GM12878 (cell line): Measurements from ENCODE around the gene FNIP1. TPM values are rescaled to one million over a fixed set of nuclear protein-coding genes. Genes with fewer than 3 reads are reported as not detected.

ENCODE experiments used
- ATAC-seq: fragments of 200-7000 bp; cut with Tn5 transposase; 3 replicates; pipeline ENCODE4 v1.9.1; 2020; ENCODE audit warnings: mild to moderate bottlenecking, moderate library complexity
- BruUV-seq: library from RNA; stranded (reverse); fragments of 400-500 nt; replicated peaks from 2 replicates; lab custom pipeline; 2021; lab: Mats Ljungman, UMichigan
- CTCF ChIA-PET: fragments of 300-600 bp; sonication (Branson Sonifier 250); formaldehyde crosslinking; extraction: SDS; loops from one replicate; lab custom pipeline; 2021; ENCODE audit warnings: inconsistent platforms; lab: Yijun Ruan, JAX
- POLR2A ChIA-PET: fragments of 350-600 bp; formaldehyde crosslinking; extraction: SDS; loops from one replicate; lab custom pipeline; 2021; ENCODE audit warnings: inconsistent platforms; lab: Charles Lee
- RAD21 ChIA-PET: fragments of 300-600 bp; sonication (Branson Sonifier 250); formaldehyde crosslinking; loops from one replicate; lab custom pipeline; 2023; ENCODE audit warnings: antibody characterized with exemption; ENCODE audit not compliant: unreplicated experiment; lab: Charles Lee
- SMC1A ChIA-PET: fragments of 300-600 bp; sonication (Branson Sonifier 250); formaldehyde crosslinking; loops from one replicate; lab custom pipeline; 2023; ENCODE audit not compliant: unreplicated experiment, uncharacterized antibody; lab: Charles Lee
- DNase-seq: peaks from one replicate; pipeline ENCODE4 v3.0.0-alpha.2; 2011; ENCODE audit warnings: low read depth, low spot score
- FAIRE-seq: peaks from 3 replicates; lab custom pipeline; 2011; peaks lifted over from hg19 to GRCh38; lab: Jason Lieb, UNC
- H2AFZ ChIP-seq: 2 replicates; pipeline ENCODE4 v1.6.0; 2011; ENCODE audit warnings: low read depth, low read length, control low read depth; ENCODE audit not compliant: control insufficient read depth
- H3K27ac ChIP-seq: 2 replicates; pipeline ENCODE4 v1.5.1; 2011; ENCODE audit warnings: control low read depth; ENCODE audit not compliant: control insufficient read depth, insufficient read depth
- H3K27me3 ChIP-seq, 2 experiments: replicated peaks in 1 of 2; 2 replicates each; pipeline versions ENCODE4 v1.6.0 to v1.6.1; 2011; ENCODE audit warnings: low read length in 1 of 2; ENCODE audit not compliant: control insufficient read depth in 2 of 2, insufficient read depth in 2 of 2
- H3K36me3 ChIP-seq, 2 experiments: 2 replicates each; pipeline ENCODE4 v1.5.1; 2011; ENCODE audit warnings: low read length in 1 of 2; ENCODE audit not compliant: control insufficient read depth in 2 of 2, insufficient read depth in 2 of 2
- H3K4me1 ChIP-seq: 2 replicates; pipeline ENCODE4 v1.6.1; 2011; ENCODE audit warnings: mild to moderate bottlenecking, low read length, moderate library complexity, mixed read lengths; ENCODE audit not compliant: control insufficient read depth, insufficient read depth
- H3K4me2 ChIP-seq: 2 replicates; pipeline ENCODE4 v1.6.0; 2011; ENCODE audit warnings: control low read depth; ENCODE audit not compliant: control insufficient read depth, insufficient read depth
- H3K4me3 ChIP-seq: fragments of 200-600 bp; sonication (generic); 2 replicates; pipeline ENCODE4 v1.5.1; 2016
- H3K79me2 ChIP-seq: 2 replicates; pipeline ENCODE4 v1.6.0; 2011; ENCODE audit warnings: low read length; ENCODE audit not compliant: control insufficient read depth, insufficient read depth
- H3K9ac ChIP-seq: 2 replicates; pipeline ENCODE4 v1.8.0; 2011; ENCODE audit warnings: low read length, control low read depth, mixed read lengths; ENCODE audit not compliant: control insufficient read depth, insufficient read depth
- H3K9me3 ChIP-seq: replicated peaks from 3 replicates; pipeline ENCODE4 v1.5.1; 2011; ENCODE audit warnings: mild to moderate bottlenecking, low read length; ENCODE audit not compliant: control insufficient read depth, insufficient read depth
- H4K20me1 ChIP-seq: 2 replicates; pipeline ENCODE4 v1.6.0; 2011; ENCODE audit not compliant: control insufficient read depth, insufficient read depth
- CBFB ChIP-seq: IDR thresholded peaks from 2 replicates; pipeline ENCODE4 v1.6.1; 2016; ENCODE audit warnings: antibody characterized with exemption, low read depth
- KLF5 ChIP-seq: fragments of 450-650 bp; IDR thresholded peaks from 2 replicates; pipeline ENCODE4 v1.6.1; 2014; ENCODE audit warnings: mild to moderate bottlenecking; ENCODE audit not compliant: partially characterized antibody
- NR2C1 ChIP-seq: fragments of 450-650 bp; IDR thresholded peaks from 2 replicates; pipeline ENCODE4 v1.6.1; 2017; ENCODE audit warnings: antibody characterized with exemption, mild to moderate bottlenecking, moderate library complexity
- NR2F1 ChIP-seq: fragments of 450-650 bp; conservative IDR thresholded peaks from 2 replicates; pipeline ENCODE4 v1.6.1; 2017; ENCODE audit warnings: mild to moderate bottlenecking
- NRF1 ChIP-seq: conservative IDR thresholded peaks from 2 replicates; pipeline ENCODE4 v1.6.1; 2011; ENCODE audit warnings: mild to moderate bottlenecking, low read depth, low read length, improper control_type of control experiment
- PAX8 ChIP-seq: fragments of 450-650 bp; IDR thresholded peaks from 2 replicates; pipeline ENCODE4 v1.6.1; 2017; ENCODE audit warnings: mild to moderate bottlenecking, moderate library complexity
- RAD21 ChIP-seq: IDR thresholded peaks from 2 replicates; pipeline ENCODE4 v1.6.1; 2011; ENCODE audit warnings: mild to moderate bottlenecking, low read depth, low read length, moderate library complexity; ENCODE audit not compliant: insufficient read depth
- RB1 ChIP-seq: fragments of 450-650 bp; formaldehyde crosslinking; IDR thresholded peaks from 2 replicates; pipeline ENCODE4 v1.6.1; 2017; ENCODE audit warnings: mild to moderate bottlenecking, borderline replicate concordance
- WGBS: methylation state at CpG from one replicate; pipeline ENCODE4 v1.1.6; 2016; ENCODE audit warnings: low lambda C conversion rate; ENCODE audit not compliant: insufficient replicate concordance, insufficient coverage; ENCODE audit errors: missing lambda C conversion rate; 5-methylcytosine and 5-hydroxymethylcytosine counted together
- in situ Hi-C: fragments of 300-500 bp; cut with MboI; formaldehyde crosslinking; loops from 9 replicates; pipeline ENCODE4 v1.14.3; 2018; ENCODE audit warnings: mixed read lengths
- intact Hi-C: fragments of 100-400 bp; cut with micrococcal nuclease; formaldehyde crosslinking; loops from one replicate; pipeline ENCODE4 v1.14.2; 2022; ENCODE audit not compliant: unreplicated experiment
- polyA plus RNA-seq, 11 experiments: library from polyadenylated mRNA; depleted of rRNA in 4 of 11; unstranded in 6 of 11; stranded (reverse) in 5 of 11; fragments of >200 nt; fragmentation: Nextera tagmentation in 4 of 11; fragmentation: Illumina TruSeq in 1 of 11; extraction: Ambion mirVana in 4 of 11; extraction: Trizol in 1 of 11; gene quantifications; 1 replicate in 1 of 11; 2 replicates in 10 of 11; pipeline versions ENCODE4 v1.2.1 to v1.2.3, GENCODE V29; 2011 to 2016; ENCODE audit warnings: inconsistent platforms in 2 of 11, missing spikeins in 2 of 11, low read depth in 1 of 11
- total RNA-seq, 4 experiments: library from RNA; depleted of rRNA in 3 of 4; stranded (reverse); fragments of >200 nt in 3 of 4; fragmentation: Illumina TruSeq in 1 of 4; extraction: Trizol in 1 of 4; gene quantifications; 2 replicates each; pipeline versions ENCODE4 v1.2.1 to v1.2.3, GENCODE V29; 2013 to 2021
- TF ChIP-seq, protein P1 (sequence below): fragments of 450-650 bp; IDR thresholded peaks from 2 replicates; pipeline ENCODE4 v1.6.1; 2017; ENCODE audit warnings: low read depth, mild to moderate bottlenecking, moderate library complexity
- TF ChIP-seq, protein P2 (sequence below): fragments of 450-650 bp; IDR thresholded peaks from 2 replicates; pipeline ENCODE4 v1.6.1; 2017; ENCODE audit warnings: mild to moderate bottlenecking, moderate library complexity

Gene FNIP1
- total and polyA plus RNA-seq, 10 of the 15 experiments (the other 5 are each of a cell fraction or from before 2014, with no cell fraction given): 4.3 to 18.0 (median 14.0) TPM

DNA sequence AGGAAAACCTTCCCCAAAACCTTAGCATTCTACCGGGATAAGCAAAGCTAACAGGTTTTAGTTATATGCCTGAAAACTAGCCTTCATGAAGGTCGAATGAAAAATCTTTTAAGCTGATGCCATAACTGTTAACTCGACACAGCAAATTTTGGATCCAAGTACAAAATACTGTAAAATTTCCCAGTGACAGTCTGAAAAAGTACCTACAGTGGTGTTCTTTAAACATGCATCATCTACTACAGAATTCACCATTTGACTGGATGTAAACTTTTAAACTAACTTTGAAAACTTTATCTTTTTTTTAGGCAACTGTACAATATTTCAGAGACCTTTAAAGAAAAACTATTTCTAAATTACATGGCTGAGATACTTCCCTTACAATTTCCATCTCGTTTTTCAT, 162.6 kb downstream of the FNIP1 start:
- in situ Hi-C loops (no loop called here), intact Hi-C loops (no loop called here)
- Histone ChIP-seq H4K20me1 (no peaks in the 10 kb centered on the region), H3K9me3 (no peaks in the 10 kb centered on the region), H3K27ac (peak overlapping the region; percentile 95), H3K4me1 (peaks cover 19% of the 10 kb centered on the region), H3K36me3 (no peaks in the 10 kb centered on the region), H2AFZ (no peak overlapping the region), H3K9ac (peak overlapping the region; percentile 92), H3K4me3 (peak overlapping the region; percentile 93), H3K4me2 (peak overlapping the region; percentile 60), H3K27me3 (no peaks in the 10 kb centered on the region), H3K79me2 (peaks cover 58% of the 10 kb centered on the region)
- RAD21 ChIA-PET: no interaction called here
- DNase-seq (no peak), FAIRE-seq (no peak), ATAC-seq (no peak)
- POLR2A ChIA-PET: interaction anchor here (0.5 to 1.6 kb wide), 4 partner anchors 21 to 582 kb away, joined by 3 to 5 read pairs (median 4); no protein-coding TSS in a partner anchor
- no TSS peak for BruUV-seq
- SMC1A ChIA-PET: interaction anchor here (1.0 to 1.7 kb wide), 4 partner anchors 10 to 39 kb away, joined by 3 to 7 read pairs (median 4); no protein-coding TSS in a partner anchor
- TF ChIP-seq CBFB (0 out of 2 replicates have a peak, but pooled peaks have one; percentile 31), RAD21 (no peak)
- TF ChIP-seq, protein P1, sequence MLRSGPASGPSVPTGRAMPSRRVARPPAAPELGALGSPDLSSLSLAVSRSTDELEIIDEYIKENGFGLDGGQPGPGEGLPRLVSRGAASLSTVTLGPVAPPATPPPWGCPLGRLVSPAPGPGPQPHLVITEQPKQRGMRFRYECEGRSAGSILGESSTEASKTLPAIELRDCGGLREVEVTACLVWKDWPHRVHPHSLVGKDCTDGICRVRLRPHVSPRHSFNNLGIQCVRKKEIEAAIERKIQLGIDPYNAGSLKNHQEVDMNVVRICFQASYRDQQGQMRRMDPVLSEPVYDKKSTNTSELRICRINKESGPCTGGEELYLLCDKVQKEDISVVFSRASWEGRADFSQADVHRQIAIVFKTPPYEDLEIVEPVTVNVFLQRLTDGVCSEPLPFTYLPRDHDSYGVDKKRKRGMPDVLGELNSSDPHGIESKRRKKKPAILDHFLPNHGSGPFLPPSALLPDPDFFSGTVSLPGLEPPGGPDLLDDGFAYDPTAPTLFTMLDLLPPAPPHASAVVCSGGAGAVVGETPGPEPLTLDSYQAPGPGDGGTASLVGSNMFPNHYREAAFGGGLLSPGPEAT: no peak
- 1% methylated on average over 4 of the region's 4 CpGs for WGBS
- CTCF ChIA-PET: interaction anchor here (1.1 kb wide), 1 partner anchor 13 kb away, joined by 4 read pairs; no protein-coding TSS in a partner anchor

DNA sequence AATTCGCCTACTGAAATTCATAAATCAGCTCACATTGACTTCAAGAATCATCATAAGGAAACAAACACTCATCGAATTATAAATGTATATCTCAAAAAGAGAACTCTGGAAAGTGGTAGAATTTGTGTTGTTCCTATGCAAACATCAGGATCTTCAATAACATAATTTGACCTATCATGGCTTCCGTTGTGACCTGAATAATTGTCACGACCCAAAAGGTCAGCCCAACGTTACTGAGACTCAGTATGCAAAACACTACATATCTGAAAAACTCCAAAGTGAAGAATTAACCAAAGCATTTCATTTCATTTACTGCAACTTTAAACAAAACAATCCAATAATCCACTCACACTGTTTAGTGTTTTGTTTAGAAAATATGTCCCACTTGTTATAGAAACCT, 163.0 kb downstream of the FNIP1 start:
- no peaks in the 10 kb centered on the region for H3K27me3 ChIP-seq
- no peaks in the 10 kb centered on the region for H3K36me3 ChIP-seq
- SMC1A ChIA-PET: interaction anchor here (1.0 to 1.7 kb wide), 4 partner anchors 10 to 39 kb away, joined by 3 to 7 read pairs (median 4); no protein-coding TSS in a partner anchor
- H3K4me3 ChIP-seq: peak overlapping the region; percentile 93
- RAD21 ChIA-PET: no interaction called here
- WGBS: 24% methylated on average over 5 of the region's 5 CpGs
- CTCF ChIA-PET: interaction anchor here (1.1 kb wide), 1 partner anchor 13 kb away, joined by 4 read pairs; no protein-coding TSS in a partner anchor
- POLR2A ChIA-PET: interaction anchor here (0.5 to 1.6 kb wide), 4 partner anchors 20 to 582 kb away, joined by 3 to 5 read pairs (median 4); no protein-coding TSS in a partner anchor
- peaks cover 62% of the 10 kb centered on the region for H3K79me2 ChIP-seq
- H3K9ac ChIP-seq: peak overlapping the region; percentile 92
- peaks cover 17% of the 10 kb centered on the region for H3K4me1 ChIP-seq
- H4K20me1 ChIP-seq: no peaks in the 10 kb centered on the region
- in situ Hi-C loops: no loop called here
- no peaks in the 10 kb centered on the region for H3K9me3 ChIP-seq
- FAIRE-seq (no peak), DNase-seq (no peak), ATAC-seq (no peak)
- BruUV-seq: no TSS peak
- intact Hi-C loops: no loop called here
- H3K4me2 ChIP-seq: peak overlapping the region; percentile 60
- peak overlapping the region; percentile 95 for H3K27ac ChIP-seq
- H2AFZ ChIP-seq: no peak overlapping the region
- TF ChIP-seq NRF1 (no peak), NR2F1 (peak; percentile 87), NR2C1 (peak; percentile 77), KLF5 (no peak), RB1 (no peak), PAX8 (no peak)
- TF ChIP-seq, protein P2, sequence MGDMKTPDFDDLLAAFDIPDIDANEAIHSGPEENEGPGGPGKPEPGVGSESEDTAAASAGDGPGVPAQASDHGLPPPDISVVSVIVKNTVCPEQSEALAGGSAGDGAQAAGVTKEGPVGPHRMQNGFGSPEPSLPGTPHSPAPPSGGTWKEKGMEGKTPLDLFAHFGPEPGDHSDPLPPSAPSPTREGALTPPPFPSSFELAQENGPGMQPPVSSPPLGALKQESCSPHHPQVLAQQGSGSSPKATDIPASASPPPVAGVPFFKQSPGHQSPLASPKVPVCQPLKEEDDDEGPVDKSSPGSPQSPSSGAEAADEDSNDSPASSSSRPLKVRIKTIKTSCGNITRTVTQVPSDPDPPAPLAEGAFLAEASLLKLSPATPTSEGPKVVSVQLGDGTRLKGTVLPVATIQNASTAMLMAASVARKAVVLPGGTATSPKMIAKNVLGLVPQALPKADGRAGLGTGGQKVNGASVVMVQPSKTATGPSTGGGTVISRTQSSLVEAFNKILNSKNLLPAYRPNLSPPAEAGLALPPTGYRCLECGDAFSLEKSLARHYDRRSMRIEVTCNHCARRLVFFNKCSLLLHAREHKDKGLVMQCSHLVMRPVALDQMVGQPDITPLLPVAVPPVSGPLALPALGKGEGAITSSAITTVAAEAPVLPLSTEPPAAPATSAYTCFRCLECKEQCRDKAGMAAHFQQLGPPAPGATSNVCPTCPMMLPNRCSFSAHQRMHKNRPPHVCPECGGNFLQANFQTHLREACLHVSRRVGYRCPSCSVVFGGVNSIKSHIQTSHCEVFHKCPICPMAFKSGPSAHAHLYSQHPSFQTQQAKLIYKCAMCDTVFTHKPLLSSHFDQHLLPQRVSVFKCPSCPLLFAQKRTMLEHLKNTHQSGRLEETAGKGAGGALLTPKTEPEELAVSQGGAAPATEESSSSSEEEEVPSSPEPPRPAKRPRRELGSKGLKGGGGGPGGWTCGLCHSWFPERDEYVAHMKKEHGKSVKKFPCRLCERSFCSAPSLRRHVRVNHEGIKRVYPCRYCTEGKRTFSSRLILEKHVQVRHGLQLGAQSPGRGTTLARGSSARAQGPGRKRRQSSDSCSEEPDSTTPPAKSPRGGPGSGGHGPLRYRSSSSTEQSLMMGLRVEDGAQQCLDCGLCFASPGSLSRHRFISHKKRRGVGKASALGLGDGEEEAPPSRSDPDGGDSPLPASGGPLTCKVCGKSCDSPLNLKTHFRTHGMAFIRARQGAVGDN: 0 out of 2 replicates have a peak, but pooled peaks have one; percentile 12
